ENCODE measurements around the gene PEX5L.

- TF ChIP-seq CTCF (IDR thresholded peaks at IDR 0.05) (no peak), EP300 (IDR thresholded peaks at IDR 0.05) (no peak)
These were observed 41.3 kb downstream of the PEX5L start for GRCh38 chr3:179995406-179995805.
